Measurements from ENCODE around the gene MAG. TPM values are rescaled to one million over a fixed set of nuclear protein-coding genes. Genes with fewer than 3 reads are reported as not detected.
"Not testable (repeated sequence)": the region's sequence is repeated elsewhere in the genome, so short reads cannot be mapped to it uniquely, and the experiment has no call there.

The MAG gene
- total RNA-seq, 1 donor from 2014 or later = 0.09 TPM

GRCh38 chr19:35279374-35279773 lies 12.6 kb upstream of the MAG start:
- intact Hi-C loops (cut with micrococcal nuclease) = no loop called here

- intact Hi-C loops (cut with micrococcal nuclease) = no loop called here
Measured at GRCh38 chr19:35279985-35280821, 11.8 kb upstream of the MAG start.

DNA sequence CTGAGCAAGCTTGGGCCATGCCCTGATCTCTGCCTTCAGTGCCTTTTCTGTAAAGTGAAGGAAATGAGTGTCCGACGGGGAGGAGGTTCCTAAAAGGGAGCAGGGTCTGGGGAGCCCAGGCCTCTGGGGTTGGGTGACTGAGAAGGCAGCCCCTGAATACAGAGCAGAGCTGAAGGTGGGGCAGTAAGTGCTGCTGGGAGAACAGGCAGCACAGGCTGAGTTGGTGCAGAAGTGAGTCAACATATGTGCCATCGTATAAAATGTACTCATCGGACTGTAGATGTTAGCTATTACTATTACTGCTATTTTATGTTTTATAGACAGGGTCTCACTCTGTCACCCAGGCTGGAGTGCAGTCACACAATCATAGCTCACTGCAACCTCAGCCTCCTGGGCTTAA lies 10.7 kb upstream of the MAG start:
- intact Hi-C loops (cut with micrococcal nuclease) = no loop called here

- intact Hi-C loops (cut with micrococcal nuclease) = no loop called here
Measured at GRCh38 chr19:35284153-35285094, 7.5 kb upstream of the MAG start.

DNA sequence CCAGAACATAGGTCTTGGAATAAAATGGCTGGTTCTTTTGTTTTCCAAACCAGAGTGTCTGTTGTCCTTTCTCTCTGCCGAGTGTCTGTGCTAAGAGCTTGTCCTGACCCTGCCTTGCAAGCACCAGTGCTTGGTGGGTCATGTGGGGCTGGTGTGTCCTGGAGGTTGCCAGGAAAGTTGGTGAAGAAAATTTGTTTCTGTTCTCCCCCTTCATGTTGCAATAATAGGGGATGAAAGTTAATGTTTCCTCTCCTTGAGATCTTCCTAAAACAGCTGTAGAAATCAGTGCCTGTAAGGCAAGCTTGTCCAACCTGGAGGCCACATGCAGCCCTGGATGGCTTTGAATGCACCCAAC lies 6.9 kb upstream of the MAG start:
- intact Hi-C loops (cut with micrococcal nuclease) = no loop called here

- intact Hi-C loops (cut with micrococcal nuclease) = not testable (repeated sequence)
Measured at GRCh38 chr19:35285465-35285864, 6.5 kb upstream of the MAG start.

DNA sequence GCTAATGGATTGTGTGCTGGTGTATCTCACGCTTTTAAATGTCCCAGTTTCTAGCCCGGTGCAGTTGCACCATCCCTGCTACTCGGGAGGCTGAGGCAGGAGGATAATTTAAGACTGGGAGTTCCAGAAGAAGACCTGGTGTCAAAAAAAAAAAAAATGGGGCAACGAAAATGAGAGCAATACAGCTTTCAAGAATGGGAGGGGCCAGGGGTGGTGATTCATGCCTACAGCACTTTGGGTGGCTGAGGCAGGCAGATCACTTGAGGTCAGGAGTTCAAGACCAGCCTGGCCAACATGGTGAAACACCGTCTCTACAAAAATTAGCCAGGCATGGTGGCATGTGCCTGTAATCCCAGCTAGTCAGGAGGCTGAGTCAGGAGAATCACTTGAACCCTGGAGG lies 5.9 kb upstream of the MAG start:
- intact Hi-C loops (cut with micrococcal nuclease) = not testable (repeated sequence)

DNA sequence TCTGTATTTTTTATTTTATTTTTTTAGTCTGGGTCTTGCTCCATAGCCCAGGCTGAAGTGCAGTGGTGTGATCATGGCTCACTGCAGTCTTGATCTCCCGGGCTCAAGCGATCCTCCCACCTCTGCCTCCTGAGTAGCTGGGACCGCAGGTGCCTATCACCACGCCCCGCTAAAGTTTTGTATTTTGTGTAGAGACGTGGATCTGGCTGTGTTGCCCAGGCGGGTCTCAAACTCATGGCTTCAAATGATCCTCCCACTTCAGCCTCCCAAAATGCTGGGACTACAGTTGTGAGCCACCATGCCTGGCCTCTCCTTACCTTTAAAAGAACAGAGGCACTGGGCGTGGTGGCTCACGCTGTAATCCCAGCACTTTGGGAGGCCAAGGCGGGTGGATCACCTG lies 4.2 kb upstream of the MAG start:
- intact Hi-C loops (cut with micrococcal nuclease) = no loop called here

DNA sequence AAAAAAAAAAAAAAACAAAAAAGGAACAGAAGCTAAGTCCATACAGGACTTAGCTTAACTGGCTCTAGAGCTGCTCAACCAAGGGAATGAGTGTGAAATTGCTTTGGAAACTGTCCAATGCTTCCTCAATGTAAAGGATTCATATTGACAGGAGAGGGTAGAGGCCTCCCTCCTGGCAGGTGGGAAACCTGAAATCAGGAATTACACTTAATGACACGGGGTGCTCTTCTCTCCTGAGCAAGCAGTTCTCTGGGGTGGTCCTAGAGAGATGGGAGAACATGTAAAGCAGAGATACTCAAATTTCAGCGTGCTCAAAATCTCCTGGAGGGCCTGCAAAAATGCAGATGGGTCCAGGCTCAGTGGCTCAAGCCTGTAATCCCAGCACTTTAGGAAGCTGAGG lies 3.6 kb upstream of the MAG start:
- intact Hi-C loops (cut with micrococcal nuclease) = no loop called here

DNA sequence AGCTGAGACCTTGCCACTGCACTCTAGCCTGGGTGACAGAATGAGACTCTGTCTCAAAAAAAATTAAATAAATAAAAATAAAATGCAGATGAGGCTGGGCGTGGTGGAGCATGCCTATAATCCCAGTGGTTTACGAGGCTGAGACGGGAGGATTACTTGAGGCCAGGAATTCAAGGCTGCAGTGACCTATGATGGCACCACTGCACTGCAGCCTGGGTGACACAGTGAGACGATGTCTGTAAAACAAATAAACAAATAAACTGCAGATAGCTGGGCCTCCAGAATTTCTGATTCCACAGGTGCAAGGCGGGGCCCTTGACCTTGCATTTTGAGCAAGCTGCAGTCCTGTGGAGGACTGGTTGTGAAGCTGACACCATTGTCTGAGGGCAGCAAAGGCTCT lies 3.1 kb upstream of the MAG start:
- intact Hi-C loops (cut with micrococcal nuclease) = no loop called here

DNA sequence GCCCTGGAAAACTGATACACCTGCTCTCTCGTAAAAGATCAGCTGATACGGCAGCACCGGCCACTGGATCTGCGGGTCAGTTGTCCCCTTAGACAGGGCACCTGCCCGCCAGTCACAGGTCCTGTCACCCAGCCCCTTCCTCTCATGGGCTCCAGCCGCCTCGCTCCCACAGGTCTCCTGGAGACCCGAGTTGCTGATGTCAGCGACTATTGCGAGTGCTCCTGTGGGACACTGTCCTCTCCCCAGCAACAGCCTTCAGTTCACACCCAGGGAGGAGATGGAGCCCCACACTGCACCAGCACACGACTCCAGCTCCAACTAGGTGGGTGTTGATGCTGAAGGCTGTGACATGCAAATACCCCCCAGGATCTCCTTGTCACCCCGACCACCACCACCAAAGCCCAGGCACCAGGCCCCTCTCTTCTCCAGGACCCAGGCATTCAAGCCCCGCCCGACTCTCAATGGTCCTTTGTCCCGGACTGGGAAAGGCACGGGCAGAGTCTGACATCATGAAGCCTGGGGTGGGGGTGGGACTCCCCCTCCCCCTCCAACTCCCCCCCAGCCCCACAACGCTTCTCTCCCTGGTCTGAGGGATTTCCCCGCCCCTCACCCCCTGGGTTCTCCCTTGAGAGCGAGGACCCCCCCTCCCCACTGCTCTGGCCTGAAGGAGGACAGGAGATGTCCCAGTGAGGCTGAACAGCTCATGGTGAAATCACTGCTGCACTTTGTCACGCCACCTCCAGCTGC lies 1.4 kb upstream of the MAG start:
- intact Hi-C loops (cut with micrococcal nuclease) = no loop called here

DNA sequence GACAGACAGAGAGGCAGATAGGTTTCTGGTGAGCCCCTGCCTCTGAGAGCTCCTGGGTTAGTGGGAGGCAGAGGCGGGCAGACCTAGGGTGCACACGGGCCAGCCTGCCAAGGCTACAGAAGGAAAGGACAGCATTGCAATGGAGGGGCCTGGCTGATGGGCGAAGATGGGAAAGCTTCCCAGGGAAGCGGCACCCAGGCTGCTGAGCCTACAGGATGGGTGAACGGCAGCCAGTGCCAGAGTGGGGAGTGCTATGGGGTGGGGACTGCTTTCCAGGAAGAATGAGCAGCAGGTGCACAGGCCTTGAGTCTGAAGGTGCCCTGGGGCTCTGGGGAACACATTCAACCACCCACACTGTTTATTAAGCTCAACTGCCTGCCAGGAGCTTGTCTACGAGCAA lies 702 bp upstream of the MAG start:
- intact Hi-C loops (cut with micrococcal nuclease) = no loop called here

GRCh38 chr19:35292421-35293362 lies 731 bp downstream of the MAG start:
- intact Hi-C loops (cut with micrococcal nuclease) = no loop called here

GRCh38 chr19:35293363-35293739 lies 1.4 kb downstream of the MAG start:
- intact Hi-C loops (cut with micrococcal nuclease) = no loop called here

DNA sequence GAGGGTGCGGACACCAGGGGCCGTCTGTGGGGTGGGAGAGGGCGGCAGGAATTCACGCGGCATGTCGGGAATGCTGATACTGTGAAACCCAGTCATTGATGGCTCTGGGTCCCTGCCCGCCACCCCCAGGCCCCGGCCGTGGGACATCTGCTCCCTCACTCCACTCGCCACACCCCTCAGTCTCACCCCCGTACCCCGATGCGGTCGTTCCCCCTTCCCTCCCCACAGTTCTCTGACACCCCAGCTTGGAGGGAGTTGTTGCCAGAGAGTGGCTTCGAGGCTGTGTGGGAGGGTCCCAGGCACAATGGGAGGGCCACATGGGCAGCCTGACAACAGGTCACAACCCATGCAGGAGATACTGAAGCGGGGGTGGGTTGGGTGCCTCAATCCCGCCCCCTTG lies 1.8 kb downstream of the MAG start:
- intact Hi-C loops (cut with micrococcal nuclease) = no loop called here

- intact Hi-C loops (cut with micrococcal nuclease) = no loop called here
Measured at GRCh38 chr19:35294328-35294727, 2.4 kb downstream of the MAG start.

GRCh38 chr19:35294859-35295791 lies 3.2 kb downstream of the MAG start:
- intact Hi-C loops (cut with micrococcal nuclease) = no loop called here

DNA sequence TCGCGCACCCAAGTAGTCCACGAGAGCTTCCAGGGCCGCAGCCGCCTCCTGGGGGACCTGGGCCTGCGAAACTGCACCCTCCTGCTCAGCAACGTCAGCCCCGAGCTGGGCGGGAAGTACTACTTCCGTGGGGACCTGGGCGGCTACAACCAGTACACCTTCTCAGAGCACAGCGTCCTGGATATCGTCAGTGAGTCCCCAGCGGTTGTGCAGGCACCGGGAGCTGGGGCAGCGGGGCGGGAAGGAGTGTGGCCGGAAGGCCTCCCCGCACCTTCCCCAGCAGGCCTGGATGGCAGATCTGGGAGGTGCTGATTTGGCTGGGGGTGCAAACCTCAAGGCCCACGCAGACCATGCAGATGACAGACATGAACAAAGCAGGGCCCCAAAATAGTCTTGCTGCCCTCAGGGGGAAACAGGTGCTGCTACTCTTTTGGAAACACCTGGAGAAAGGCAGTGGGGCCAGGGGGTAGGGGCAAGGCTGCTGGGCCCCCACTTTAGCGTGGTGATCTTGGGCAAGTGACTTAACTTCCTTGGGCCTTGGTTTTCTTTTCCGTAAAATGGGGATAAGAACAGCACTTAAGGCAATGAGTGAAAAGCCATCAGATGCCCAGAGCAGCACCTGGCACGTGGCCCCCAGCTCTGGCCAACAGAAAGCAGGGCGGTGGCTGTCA lies 4.0 kb downstream of the MAG start:
- intact Hi-C loops (cut with micrococcal nuclease) = no loop called here

Data from T-helper 2 cell treated with Interferon-gamma antibody and Interleukin-4, amounts not matched to agents 100 ng/mL and 5 ng/mL, for 36 hours (primary cell).